ENCODE measurements around the gene KCNQ1. TPM values are rescaled to one million over a fixed set of nuclear protein-coding genes. Genes with fewer than 3 reads are reported as not detected.

The KCNQ1 gene
- total RNA-seq, 1 donor from 2014 or later: 0.16 TPM

DNA sequence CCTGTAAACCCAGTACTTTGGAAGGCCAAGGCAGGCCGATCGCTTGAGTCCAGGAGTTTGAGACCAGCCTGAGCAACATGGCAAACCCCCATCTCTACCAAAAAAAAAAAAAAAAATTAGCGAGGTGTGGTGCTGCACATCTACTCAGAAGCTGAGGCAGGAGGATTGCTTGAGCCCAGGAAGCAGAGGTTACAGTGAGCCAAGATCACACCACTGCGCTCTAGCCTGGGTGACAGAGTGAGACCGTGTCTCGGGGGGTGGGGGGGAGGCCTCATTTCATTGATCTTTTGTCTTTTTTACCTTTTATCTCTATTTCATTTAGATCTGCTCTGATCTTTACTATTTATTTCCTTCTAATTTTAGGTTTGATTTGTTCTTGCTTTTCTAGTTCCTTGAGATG, 203.1 kb downstream of the KCNQ1 start:
- Mint-ChIP-seq H3K4me1 (ENCODE audit: unreplicated experiment) (no peaks in the 10 kb centered on the region), H3K4me3 (ENCODE audit: unreplicated experiment) (no peak overlapping the region), H3K9me3 (ENCODE audit: unreplicated experiment) (peaks cover 48% of the 10 kb centered on the region), H3K36me3 (ENCODE audit: unreplicated experiment) (peaks cover 45% of the 10 kb centered on the region), H3K27ac (ENCODE audit: unreplicated experiment) (no peak overlapping the region), H3K27me3 (ENCODE audit: unreplicated experiment) (peaks cover 13% of the 10 kb centered on the region)
- TF ChIP-seq, protein P1, sequence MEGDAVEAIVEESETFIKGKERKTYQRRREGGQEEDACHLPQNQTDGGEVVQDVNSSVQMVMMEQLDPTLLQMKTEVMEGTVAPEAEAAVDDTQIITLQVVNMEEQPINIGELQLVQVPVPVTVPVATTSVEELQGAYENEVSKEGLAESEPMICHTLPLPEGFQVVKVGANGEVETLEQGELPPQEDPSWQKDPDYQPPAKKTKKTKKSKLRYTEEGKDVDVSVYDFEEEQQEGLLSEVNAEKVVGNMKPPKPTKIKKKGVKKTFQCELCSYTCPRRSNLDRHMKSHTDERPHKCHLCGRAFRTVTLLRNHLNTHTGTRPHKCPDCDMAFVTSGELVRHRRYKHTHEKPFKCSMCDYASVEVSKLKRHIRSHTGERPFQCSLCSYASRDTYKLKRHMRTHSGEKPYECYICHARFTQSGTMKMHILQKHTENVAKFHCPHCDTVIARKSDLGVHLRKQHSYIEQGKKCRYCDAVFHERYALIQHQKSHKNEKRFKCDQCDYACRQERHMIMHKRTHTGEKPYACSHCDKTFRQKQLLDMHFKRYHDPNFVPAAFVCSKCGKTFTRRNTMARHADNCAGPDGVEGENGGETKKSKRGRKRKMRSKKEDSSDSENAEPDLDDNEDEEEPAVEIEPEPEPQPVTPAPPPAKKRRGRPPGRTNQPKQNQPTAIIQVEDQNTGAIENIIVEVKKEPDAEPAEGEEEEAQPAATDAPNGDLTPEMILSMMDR (IDR thresholded peaks at IDR 0.05): no peak
- no peak for DNase-seq (ENCODE audit: extremely low spot score, unreplicated experiment)

DNA sequence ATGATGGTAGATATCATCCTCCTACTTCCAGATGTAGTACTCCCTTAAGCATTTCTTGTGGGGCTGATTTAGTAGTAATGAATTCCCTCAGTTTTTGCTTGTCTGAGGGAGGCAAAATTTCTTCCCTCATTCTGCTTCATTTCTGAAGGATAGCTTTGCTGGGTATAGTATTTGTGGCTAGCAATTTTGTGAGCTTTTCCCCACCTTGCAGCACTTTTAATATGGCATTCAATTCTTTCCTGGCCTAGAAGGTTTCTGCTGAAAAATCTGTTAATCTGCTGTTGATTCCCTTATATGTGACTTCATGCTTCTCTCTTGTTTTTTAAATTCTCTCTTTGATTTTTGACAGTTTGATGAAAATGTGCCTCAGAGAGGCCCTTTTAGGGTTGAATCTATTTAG, 204.6 kb downstream of the KCNQ1 start:
- DNase-seq (ENCODE audit: extremely low spot score, unreplicated experiment): no peak
- peaks cover 13% of the 10 kb centered on the region for H3K27me3 Mint-ChIP-seq (ENCODE audit: unreplicated experiment)
- H3K36me3 Mint-ChIP-seq (ENCODE audit: unreplicated experiment): peaks cover 38% of the 10 kb centered on the region
- no peaks in the 10 kb centered on the region for H3K4me1 Mint-ChIP-seq (ENCODE audit: unreplicated experiment)
- H3K9me3 Mint-ChIP-seq (ENCODE audit: unreplicated experiment): peaks cover 37% of the 10 kb centered on the region
- no peak overlapping the region for H3K4me3 Mint-ChIP-seq (ENCODE audit: unreplicated experiment)
- TF ChIP-seq, protein P1 (IDR thresholded peaks at IDR 0.05): no peak
- H3K27ac Mint-ChIP-seq (ENCODE audit: unreplicated experiment): no peak overlapping the region

DNA sequence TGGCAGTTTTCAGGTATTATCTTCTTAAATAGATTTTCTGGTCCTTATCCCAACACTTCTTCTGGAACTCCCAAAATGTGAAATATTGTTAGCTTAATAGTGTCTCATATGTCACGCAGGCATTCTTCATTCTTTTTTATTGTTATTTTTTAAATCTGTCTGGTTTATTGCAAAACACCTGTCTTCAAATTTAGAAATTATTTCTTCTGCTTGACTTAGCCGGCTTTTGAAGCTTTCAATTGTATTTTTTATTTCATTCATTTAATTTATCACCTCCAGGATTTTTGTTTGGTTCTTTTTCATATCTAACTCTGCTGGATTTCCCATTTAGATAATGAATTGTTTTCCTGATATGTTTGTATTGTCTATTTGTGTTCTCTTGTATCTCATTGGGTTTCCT, 205.0 kb downstream of the KCNQ1 start:
- H3K27ac Mint-ChIP-seq (ENCODE audit: unreplicated experiment): no peak overlapping the region
- peaks cover 33% of the 10 kb centered on the region for H3K9me3 Mint-ChIP-seq (ENCODE audit: unreplicated experiment)
- TF ChIP-seq, protein P1 (IDR thresholded peaks at IDR 0.05): no peak
- no peak overlapping the region for H3K4me3 Mint-ChIP-seq (ENCODE audit: unreplicated experiment)
- no peaks in the 10 kb centered on the region for H3K4me1 Mint-ChIP-seq (ENCODE audit: unreplicated experiment)
- H3K36me3 Mint-ChIP-seq (ENCODE audit: unreplicated experiment): peaks cover 37% of the 10 kb centered on the region
- H3K27me3 Mint-ChIP-seq (ENCODE audit: unreplicated experiment): peaks cover 13% of the 10 kb centered on the region
- no peak for DNase-seq (ENCODE audit: extremely low spot score, unreplicated experiment)

DNA sequence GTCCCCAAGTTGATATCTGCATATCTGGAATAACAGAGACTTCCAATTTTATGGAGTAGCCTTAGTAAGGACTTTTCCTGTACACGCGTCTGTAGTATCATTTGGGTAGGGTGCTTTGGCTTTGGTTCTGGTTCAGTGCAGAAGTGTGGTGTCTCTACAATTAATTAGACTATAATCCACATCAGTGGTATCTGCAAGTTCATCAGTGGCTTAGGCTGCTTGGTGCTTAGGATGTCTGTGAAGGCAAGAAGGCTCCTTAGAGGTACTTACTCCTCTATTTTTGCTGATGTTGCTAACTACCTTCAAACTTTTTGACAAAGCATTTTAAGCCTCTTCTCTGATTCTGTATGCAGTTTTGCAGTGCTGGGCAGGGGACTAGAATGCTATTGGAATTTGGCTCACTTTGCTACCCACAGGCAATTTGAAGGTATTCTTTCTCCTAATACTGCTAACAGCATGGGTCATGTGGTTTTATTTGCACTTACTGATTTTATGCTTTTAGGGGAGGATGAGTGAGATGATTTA, 205.6 kb downstream of the KCNQ1 start:
- Mint-ChIP-seq H3K4me3 (ENCODE audit: unreplicated experiment) (no peak overlapping the region), H3K4me1 (ENCODE audit: unreplicated experiment) (no peaks in the 10 kb centered on the region), H3K27ac (ENCODE audit: unreplicated experiment) (no peak overlapping the region), H3K36me3 (ENCODE audit: unreplicated experiment) (peaks cover 37% of the 10 kb centered on the region), H3K27me3 (ENCODE audit: unreplicated experiment) (peaks cover 13% of the 10 kb centered on the region), H3K9me3 (ENCODE audit: unreplicated experiment) (peaks cover 33% of the 10 kb centered on the region)
- no peak for DNase-seq (ENCODE audit: extremely low spot score, unreplicated experiment)
- TF ChIP-seq, protein P1 (IDR thresholded peaks at IDR 0.05): no peak

DNA sequence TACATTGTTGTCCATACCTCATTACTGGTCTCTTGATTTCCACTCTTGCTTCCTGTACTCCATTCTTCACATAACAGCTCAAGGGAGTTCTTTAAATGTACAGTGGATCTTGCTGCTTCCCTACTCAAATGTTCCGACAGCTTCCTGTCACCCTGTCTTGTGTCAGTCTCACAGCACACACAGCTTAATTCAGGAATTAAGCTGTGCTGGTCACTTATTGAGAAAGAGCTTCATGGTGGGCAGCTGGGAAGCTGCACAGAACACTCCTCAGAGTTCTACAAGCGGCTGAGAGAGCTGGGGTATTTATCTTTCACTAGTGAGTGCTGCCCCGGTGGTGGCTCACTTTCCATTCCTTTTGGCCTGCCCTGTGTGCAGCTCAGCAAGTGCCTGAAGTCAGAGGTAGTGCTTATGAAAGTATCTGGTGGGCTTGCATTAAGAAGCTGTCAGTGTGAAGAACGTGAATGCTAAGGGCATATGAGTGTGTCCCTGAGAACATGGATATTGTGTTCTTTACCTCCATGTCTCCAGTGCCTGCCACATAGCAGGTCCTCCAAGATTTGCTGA, 206.3 kb downstream of the KCNQ1 start:
- H3K36me3 Mint-ChIP-seq (ENCODE audit: unreplicated experiment): peaks cover 41% of the 10 kb centered on the region
- H3K4me3 Mint-ChIP-seq (ENCODE audit: unreplicated experiment): no peak overlapping the region
- H3K27ac Mint-ChIP-seq (ENCODE audit: unreplicated experiment): no peak overlapping the region

More for the DNA sequence above, 206.3 kb downstream of the KCNQ1 start:
- no peak for DNase-seq (ENCODE audit: extremely low spot score, unreplicated experiment)
- peaks cover 1% of the 10 kb centered on the region for H3K4me1 Mint-ChIP-seq (ENCODE audit: unreplicated experiment)
- H3K27me3 Mint-ChIP-seq (ENCODE audit: unreplicated experiment): peaks cover 13% of the 10 kb centered on the region
- TF ChIP-seq, protein P1 (IDR thresholded peaks at IDR 0.05): no peak
- H3K9me3 Mint-ChIP-seq (ENCODE audit: unreplicated experiment): peaks cover 33% of the 10 kb centered on the region

Data from osteocyte (in vitro differentiated cells).